HCEC 1CT (cell line): Measurements from ENCODE around the gene ANK3.

Experiments
- DNase-seq: peaks from one replicate; pipeline ENCODE4 v3.0.0-alpha.2; 2017

The ANK3 gene

GRCh38 chr10:60209874-60210570 is 179.7 kb downstream of the ANK3 start:
- DNase-seq, result no peak

GRCh38 chr10:60208676-60209269 is 180.9 kb downstream of the ANK3 start:
- peak; percentile 58 for DNase-seq

DNA sequence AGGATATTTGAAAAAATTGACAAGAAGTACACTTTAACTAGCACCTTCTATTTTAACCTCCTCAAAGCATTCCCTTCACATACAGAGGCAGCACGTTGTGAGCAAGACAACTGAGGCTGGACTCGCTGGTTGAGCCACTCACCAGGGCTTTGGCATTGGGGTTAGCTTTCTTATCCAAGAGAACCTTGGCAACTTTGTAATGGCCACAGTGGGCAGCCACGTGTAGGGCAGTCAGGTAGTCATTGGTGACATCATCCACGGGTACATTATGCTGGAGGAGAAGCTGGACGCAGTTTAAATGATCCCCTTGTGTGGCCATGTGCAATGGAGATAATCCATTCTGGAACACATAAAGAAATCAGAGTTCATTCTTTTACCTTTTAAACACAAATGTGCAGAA is 181.8 kb downstream of the ANK3 start:
- no peak for DNase-seq

DNA sequence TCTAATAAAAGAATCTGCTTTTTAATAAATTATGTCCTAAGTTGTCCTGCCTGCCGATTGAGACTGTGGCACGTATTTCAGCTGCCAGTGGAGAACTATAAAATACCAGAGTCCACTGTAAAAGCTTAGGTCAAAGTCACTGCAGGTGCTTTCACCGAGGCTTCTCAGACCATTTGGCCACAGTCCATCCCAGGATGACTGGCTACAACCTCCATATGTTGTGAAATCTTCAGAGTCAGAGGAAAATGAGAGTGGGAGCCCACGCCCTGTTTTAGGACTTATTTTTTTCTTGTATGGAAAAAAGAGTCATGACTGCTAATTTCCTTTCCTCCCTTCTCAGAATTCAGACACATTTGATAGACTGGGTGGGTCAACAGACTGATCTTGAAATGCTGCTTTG is 182.9 kb downstream of the ANK3 start:
- DNase-seq, result no peak

DNA sequence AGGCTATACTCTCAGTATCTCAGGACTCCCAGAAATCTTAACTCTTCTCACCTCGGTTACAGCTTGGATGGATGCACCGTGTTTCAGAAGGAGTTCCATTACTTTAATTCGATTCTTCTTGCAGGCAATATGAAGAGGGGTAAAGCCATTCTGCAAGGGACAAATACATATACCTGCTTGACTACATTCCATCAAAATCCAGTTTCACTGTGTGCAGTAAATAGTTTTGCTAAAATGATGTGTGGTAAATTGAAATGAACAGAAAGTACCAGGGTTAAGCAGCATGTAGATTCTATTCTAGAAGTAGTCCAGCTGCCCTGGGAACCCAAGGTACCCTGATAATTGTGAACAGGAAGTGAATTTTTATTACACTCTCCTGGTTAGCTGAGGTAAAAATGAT is 183.9 kb downstream of the ANK3 start:
- no peak for DNase-seq

DNA sequence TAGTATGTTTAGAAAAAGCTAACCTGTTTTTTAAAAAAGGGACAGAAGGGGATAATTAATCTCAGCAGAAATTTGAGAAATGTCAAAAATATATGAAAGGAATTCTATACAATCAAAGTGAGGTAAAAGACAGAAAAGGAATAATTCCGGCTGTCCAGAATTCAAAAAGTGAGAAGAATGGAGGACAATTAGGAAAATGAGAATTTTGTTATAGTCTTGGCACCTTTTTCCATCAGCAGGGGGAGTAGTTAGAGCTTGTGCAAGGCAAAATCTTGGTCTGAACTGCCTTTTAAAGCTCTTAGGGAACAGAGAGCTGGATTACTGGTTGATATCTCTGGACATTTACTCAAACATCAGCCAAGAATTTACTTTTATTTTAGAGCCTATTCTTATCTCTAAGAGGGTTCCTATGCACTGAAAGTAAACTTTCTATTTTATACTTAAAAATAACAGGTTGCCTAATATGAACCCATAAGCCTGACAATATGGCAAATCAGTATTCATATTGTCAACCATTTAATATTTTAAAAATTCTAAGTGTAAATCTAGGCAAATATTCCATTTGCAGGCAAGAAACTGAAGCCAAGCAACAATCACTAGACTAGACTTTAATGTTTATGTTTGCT is 185.6 kb downstream of the ANK3 start:
- peak; percentile 27 for DNase-seq

DNA sequence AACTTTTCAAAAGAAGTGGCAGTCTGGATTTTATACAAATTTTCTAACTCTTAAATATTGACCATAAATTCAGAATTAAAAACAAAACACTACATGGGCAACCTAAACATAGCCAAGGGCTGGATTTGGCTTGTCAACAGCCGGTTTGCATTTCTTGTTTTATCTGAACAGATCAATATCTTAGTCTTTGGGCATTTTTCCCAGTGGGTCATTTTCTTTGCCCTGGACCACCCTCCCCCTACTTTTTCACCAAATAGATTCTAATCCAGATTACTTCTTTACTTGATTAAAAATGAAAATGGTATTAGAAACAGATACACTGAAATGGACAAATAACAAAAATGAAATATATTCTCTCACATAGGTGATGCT is 189.0 kb downstream of the ANK3 start:
- DNase-seq, result no peak

DNA sequence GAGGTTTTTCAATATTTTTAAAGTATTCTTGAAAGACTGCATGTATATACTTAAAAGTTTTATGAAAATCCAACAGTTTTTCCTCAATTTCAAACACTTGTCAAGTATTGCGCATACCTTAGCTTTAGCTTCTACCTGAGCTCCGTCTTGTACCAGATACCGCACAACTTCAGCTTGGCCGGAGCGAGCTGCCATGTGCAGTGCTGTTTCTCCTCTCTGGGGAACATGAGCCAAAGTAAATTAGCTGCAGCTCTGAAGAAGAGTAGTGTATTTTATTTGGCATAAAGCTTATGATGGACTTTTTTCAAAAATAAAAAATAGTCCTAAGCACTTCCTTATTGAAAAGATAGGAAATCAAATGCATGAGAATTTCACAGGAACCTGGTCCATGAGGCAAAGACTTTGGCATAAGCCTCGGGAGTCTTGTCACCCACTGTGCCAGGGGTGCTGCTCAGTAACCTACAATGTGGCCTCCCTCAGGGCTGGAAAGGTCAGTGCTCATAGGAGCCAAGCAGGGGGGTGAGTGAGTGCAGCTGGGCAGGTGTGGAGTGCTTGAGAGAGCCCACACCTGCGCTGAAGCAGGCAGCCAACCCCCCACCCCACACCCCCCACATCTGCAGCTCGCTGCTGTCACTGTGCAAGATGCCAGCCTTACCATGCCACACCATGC is 189.5 kb downstream of the ANK3 start:
- DNase-seq, result no peak

DNA sequence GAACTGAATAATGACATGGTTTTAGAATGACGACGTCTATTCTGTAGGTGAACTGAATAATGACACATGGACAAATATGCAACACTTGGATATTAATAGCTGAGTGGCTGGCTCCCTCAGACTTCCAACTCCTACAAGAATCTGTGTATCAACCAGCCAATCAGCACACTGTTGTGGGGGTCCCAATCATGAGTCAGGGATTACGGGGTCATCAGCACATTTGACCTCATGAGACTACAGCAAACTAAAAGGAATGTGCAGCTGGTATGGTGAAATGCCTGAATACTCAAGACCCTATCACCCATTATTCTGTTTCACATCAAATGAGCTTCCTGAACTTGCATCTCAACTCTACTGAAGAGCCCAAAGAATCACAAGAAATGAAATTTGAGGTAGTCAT is 192.5 kb downstream of the ANK3 start:
- no peak for DNase-seq

DNA sequence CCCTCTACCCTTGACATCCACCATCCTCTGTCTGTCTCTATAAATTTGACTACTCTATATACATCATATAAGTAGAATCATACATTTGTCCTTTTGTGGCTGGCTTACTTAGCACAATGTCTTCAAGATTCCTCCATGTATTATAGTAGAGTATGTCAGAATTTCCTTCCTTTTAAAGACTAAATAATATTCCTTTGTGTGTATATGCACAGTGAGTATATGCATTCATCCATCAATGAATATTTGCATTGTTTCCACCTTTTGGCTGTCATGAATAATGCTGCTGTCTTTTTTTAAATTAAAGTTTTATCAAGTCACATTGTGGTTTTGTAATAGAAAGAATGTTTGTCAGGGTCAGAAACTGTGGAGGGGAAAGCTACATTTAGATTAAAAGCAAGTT is 195.3 kb downstream of the ANK3 start:
- no peak for DNase-seq

DNA sequence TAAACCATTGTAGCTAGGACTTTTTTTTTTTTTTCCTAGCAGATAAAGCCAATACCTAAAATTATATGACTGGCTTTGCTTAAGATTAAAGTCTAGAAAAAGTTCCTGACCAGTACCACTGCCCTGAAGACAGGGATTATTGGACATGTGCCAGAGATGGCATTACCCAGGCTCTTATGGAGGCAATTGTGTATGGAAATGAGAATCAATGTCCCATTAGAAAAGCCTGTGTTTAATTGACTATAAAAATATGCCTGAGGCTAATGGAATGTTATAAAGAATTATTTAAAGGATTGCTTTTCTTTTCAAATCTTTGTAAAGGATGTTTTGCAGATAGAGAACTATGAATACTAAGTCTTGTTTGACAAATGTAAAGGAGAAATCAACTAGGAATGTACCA is 196.7 kb downstream of the ANK3 start:
- DNase-seq, result no peak

GRCh38 chr10:60189861-60190475 is 199.7 kb downstream of the ANK3 start:
- DNase-seq, result no peak

GRCh38 chr10:60188548-60188947 is 201.1 kb downstream of the ANK3 start:
- DNase-seq, result no peak

DNA sequence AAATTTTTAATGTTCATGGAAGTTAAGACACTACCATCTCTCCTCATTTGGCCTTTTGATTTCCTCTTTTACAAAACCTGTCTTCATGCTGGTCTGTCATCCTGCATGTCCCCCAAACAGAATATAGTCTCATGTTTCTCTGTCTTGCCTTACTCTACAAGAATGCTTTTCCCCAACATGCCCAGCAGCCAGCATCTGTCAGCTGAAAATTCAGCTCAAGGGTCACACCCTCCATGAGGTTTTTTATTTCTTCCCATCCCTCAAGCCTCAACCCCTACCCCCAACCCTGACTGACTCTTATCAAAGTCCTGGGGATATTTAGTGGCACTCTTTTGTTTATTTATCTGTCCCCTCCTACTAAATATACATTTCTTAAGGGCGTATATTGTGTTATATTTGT is 202.0 kb downstream of the ANK3 start:
- no peak for DNase-seq

- peak; percentile 9 for DNase-seq
Measured at GRCh38 chr10:60186315-60187071, 203.2 kb downstream of the ANK3 start.

- no peak for DNase-seq
Measured at GRCh38 chr10:60185421-60185820, 204.3 kb downstream of the ANK3 start.

- DNase-seq, result no peak
Measured at GRCh38 chr10:60182691-60183090, 207.0 kb downstream of the ANK3 start.

DNA sequence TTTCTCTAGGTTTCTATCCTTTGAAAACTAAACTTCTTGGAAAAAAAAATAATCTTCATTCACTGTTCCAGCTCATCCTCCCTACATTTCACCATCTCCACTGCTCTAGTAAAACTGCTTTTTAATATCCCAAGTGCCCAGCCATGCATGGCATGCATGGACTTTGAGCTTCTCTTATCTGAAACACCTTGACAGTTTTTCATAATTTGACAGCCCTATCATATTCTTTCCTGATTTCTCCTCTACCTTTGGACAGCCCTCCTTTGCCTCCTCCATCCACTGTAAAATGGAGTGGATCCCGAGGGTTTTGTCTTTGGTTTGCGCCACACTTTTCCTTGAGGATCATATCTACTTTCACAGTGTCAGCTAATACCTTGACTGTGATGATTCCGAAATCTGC is 212.8 kb downstream of the ANK3 start:
- no peak for DNase-seq

GRCh38 chr10:60175441-60175971 is 214.2 kb downstream of the ANK3 start:
- no peak for DNase-seq

DNA sequence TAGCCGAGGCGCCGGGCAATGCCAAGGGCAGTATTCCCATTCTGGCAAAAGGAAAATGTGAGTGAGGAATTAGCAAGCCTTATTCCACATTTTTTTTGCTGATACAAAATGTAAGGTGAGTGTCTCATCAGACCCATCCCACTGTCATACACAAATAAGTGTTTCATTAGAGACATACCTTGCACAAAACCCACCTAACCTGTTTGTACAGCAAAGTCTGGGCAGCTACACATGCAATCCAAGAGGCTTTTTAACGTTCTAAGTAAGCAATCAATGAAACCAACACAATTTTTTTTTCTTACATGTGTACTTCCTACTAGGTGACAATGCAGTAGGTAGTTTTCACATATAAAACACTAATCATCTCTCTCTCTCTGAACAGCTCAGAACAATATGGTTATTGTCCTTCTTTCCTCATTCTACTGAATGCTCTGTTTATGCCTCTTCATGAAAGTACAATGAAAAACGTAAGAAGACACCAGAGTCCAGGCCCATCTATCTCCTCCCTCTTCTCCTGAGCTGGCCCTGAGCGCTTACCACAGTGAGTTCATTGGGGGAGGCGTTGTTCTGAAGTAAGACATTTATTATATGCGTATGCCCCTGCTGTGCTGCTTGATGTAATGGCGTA is 217.2 kb downstream of the ANK3 start:
- DNase-seq, result no peak

DNA sequence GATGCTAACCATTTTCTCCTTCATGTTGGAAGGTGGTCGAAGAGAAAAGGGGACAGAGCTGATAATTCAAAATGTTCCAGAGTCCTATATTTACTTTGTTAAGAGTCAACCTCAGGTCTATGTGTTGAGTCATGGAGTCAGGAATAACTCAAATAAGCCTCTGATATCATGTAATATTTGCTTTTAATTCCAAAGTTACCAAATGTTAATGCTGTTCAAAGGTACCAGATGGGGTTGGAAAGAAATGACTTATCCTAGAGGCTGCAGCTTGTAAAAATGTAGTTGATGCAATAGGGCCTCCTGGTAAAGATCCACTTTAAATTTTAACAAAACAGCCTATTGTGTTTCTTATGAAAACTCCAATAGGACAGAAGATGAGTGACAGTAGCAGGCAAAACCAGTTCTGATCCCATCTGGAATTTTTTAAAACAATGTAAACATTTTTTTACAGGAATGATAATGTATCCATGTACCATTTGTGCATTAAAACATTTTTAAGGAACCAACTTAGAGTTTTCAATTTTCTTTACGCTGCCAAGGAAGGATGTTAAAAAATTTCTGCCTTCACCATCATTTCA is 218.2 kb downstream of the ANK3 start:
- no peak for DNase-seq

GRCh38 chr10:60170250-60170649 is 219.4 kb downstream of the ANK3 start:
- no peak for DNase-seq
